Ishikawa (cell line): ENCODE results near the gene SHD.

Experiments used
- CEBPB ChIP-seq: IDR thresholded peaks from 2 replicates; pipeline ENCODE4 v1.6.1; 2012
- CREB1 ChIP-seq: IDR thresholded peaks from 2 replicates; pipeline ENCODE4 v1.6.1; 2012; ENCODE audit warnings: low read depth
- EGR1 ChIP-seq: IDR thresholded peaks from 2 replicates; pipeline ENCODE4 v1.6.1; 2012
- EP300 ChIP-seq: IDR thresholded peaks from 2 replicates; pipeline ENCODE4 v1.6.1; 2012; ENCODE audit warnings: borderline replicate concordance
- FOXM1 ChIP-seq: IDR thresholded peaks from 2 replicates; pipeline ENCODE4 v1.6.1; 2012; ENCODE audit warnings: low read depth, borderline replicate concordance
- MAX ChIP-seq: IDR thresholded peaks from 2 replicates; pipeline ENCODE4 v1.6.1; 2012
- NFIC ChIP-seq: IDR thresholded peaks from 2 replicates; pipeline ENCODE4 v1.6.1; 2012
- RAD21 ChIP-seq: IDR thresholded peaks from 2 replicates; pipeline ENCODE4 v1.6.1; 2012; ENCODE audit warnings: low read depth
- REST ChIP-seq: IDR thresholded peaks from 2 replicates; pipeline ENCODE4 v1.6.1; 2012; ENCODE audit warnings: low read depth, mild to moderate bottlenecking
- TAF1 ChIP-seq: IDR thresholded peaks from 2 replicates; pipeline ENCODE4 v1.6.1; 2012; ENCODE audit warnings: low read depth, mild to moderate bottlenecking
- TCF12 ChIP-seq: IDR thresholded peaks from 2 replicates; pipeline ENCODE4 v1.6.1; 2012; ENCODE audit warnings: low read depth
- TEAD4 ChIP-seq: IDR thresholded peaks from 2 replicates; pipeline ENCODE4 v1.6.1; 2012
- USF1 ChIP-seq: IDR thresholded peaks from 2 replicates; pipeline ENCODE4 v1.6.1; 2012
- YY1 ChIP-seq: IDR thresholded peaks from 2 replicates; pipeline ENCODE4 v1.6.1; 2012; ENCODE audit warnings: low read depth
- ZBTB7A ChIP-seq: IDR thresholded peaks from 2 replicates; pipeline ENCODE4 v1.6.1; 2012; ENCODE audit warnings: low read depth

SHD gene

GRCh38 chr19:4278419-4279266 is at the start of gene SHD:
TSS of gene SHD (plus strand) at chr19:4279266. CDS start at chr19:4280064, 798 bp downstream.
- TF ChIP-seq EGR1: no peak
- no peak for TF ChIP-seq ZBTB7A
- no peak for TF ChIP-seq CREB1
- TF ChIP-seq EP300: no peak
- no peak for TF ChIP-seq YY1
- no peak for TF ChIP-seq MAX
- no peak for TF ChIP-seq TAF1
- TF ChIP-seq CEBPB: no peak

GRCh38 chr19:4232614-4233281 is 46.3 kb upstream of the SHD start:
- TF ChIP-seq YY1: no peak
- no peak for TF ChIP-seq NFIC
- TF ChIP-seq REST: no peak
- TF ChIP-seq CREB1: no peak
- no peak for TF ChIP-seq TEAD4
- TF ChIP-seq ZBTB7A: no peak
- TF ChIP-seq RAD21: no peak
- TF ChIP-seq EP300: no peak
- no peak for TF ChIP-seq TCF12
- TF ChIP-seq FOXM1: no peak
- TF ChIP-seq MAX: no peak

GRCh38 chr19:4233282-4233853 is 45.7 kb upstream of the SHD start:
- TF ChIP-seq RAD21 (no peak), USF1 (no peak), YY1 (no peak), CEBPB (no peak), TEAD4 (no peak), TCF12 (no peak), NFIC (no peak), TAF1 (no peak), FOXM1 (no peak), ZBTB7A (no peak), REST (no peak), CREB1 (no peak), EGR1 (no peak)

GRCh38 chr19:4234142-4234861 is 44.8 kb upstream of the SHD start:
- TF ChIP-seq EP300: no peak
- TF ChIP-seq CREB1: no peak
- TF ChIP-seq MAX: no peak
- no peak for TF ChIP-seq YY1
- no peak for TF ChIP-seq FOXM1
- no peak for TF ChIP-seq NFIC
- no peak for TF ChIP-seq REST
- TF ChIP-seq EGR1: no peak
- TF ChIP-seq RAD21: no peak
- TF ChIP-seq ZBTB7A: no peak
- TF ChIP-seq CEBPB: no peak
- TF ChIP-seq TAF1: no peak
- no peak for TF ChIP-seq USF1
- no peak for TF ChIP-seq TEAD4
- no peak for TF ChIP-seq TCF12
